GM19463 (cell line): Measurements from ENCODE around the gene MYO5B.

Experiments used
- ATAC-seq: cut with Tn5 transposase; IDR thresholded peaks from one replicate; pipeline ENCODE4 v1.9.1; 2021; ENCODE audit warnings: mild to moderate bottlenecking, moderate library complexity; ENCODE audit not compliant: unreplicated experiment

The MYO5B gene

GRCh38 chr18:49933530-49934128 is 261.3 kb downstream of the MYO5B start:
- ATAC-seq = no peak

GRCh38 chr18:49931760-49932159 is 263.2 kb downstream of the MYO5B start:
- ATAC-seq = no peak

GRCh38 chr18:49931179-49931578 is 263.8 kb downstream of the MYO5B start:
- ATAC-seq = no peak

- no peak for ATAC-seq
These were observed 268.7 kb downstream of the MYO5B start for GRCh38 chr18:49926106-49926745.

- ATAC-seq = no peak
These were observed 270.5 kb downstream of the MYO5B start for GRCh38 chr18:49924293-49924983.

GRCh38 chr18:49922228-49922627 is 272.7 kb downstream of the MYO5B start:
- no peak for ATAC-seq

- no peak for ATAC-seq
These were observed 273.5 kb downstream of the MYO5B start for GRCh38 chr18:49921318-49921985.

GRCh38 chr18:49920731-49921130 is 274.2 kb downstream of the MYO5B start:
- ATAC-seq = no peak

- no peak for ATAC-seq
These were observed 277.2 kb downstream of the MYO5B start for GRCh38 chr18:49917742-49918141.

GRCh38 chr18:49915352-49915751 is 279.6 kb downstream of the MYO5B start:
- ATAC-seq = no peak

GRCh38 chr18:49913221-49913620 is 281.7 kb downstream of the MYO5B start:
- no peak for ATAC-seq

- no peak for ATAC-seq
These were observed 283.5 kb downstream of the MYO5B start for GRCh38 chr18:49911427-49911826.

- ATAC-seq = no peak
These were observed 284.0 kb downstream of the MYO5B start for GRCh38 chr18:49910986-49911385.

GRCh38 chr18:49910019-49910418 is 284.9 kb downstream of the MYO5B start:
- no peak for ATAC-seq

- ATAC-seq = no peak
These were observed 287.5 kb downstream of the MYO5B start for GRCh38 chr18:49907346-49907929.

GRCh38 chr18:49905771-49906170 is 289.2 kb downstream of the MYO5B start:
- no peak for ATAC-seq

- no peak for ATAC-seq
These were observed 289.9 kb downstream of the MYO5B start for GRCh38 chr18:49904871-49905555.

GRCh38 chr18:49901862-49902340 is 293.0 kb downstream of the MYO5B start:
- ATAC-seq = no peak

GRCh38 chr18:49899657-49900330 is 295.2 kb downstream of the MYO5B start:
- ATAC-seq = no peak

- no peak for ATAC-seq
These were observed 296.5 kb downstream of the MYO5B start for GRCh38 chr18:49898421-49898820.
